ENCODE data around the gene CYP4A22.
"Not testable (repeated sequence)": the region's sequence is repeated elsewhere in the genome, so short reads cannot be mapped to it uniquely, and the experiment has no call there.

CYP4A22 gene

GRCh38 chr1:47137198-47137597 lies at the start of gene CYP4A22:
Gene CYP4A22, plus strand, starts transcription at chr1:47137441. Its CDS starts 45 bp downstream, at chr1:47137486.
- DNase-seq = no peak

- DNase-seq = peak; percentile 48
Measured at GRCh38 chr1:47089356-47089755, 47.9 kb upstream of the CYP4A22 start.

DNA sequence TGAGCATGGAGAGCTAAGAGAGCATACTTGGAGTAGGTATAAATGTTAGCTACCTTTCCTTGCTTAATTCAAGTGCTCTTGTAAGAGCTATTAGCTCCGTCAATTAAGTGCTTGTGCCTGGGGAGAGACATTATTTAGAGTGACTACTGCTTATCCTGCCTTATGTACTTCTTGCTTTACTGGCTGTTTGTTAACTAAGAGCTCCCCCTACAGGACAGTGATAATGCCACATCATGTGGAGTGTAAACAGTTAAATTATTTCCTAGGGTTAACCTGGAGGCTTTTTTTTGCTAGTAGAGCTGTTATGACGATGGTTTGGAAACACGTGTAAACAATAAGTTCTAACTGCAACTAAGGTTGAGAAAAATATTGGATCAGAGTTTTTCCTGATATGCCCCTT lies 45.8 kb upstream of the CYP4A22 start:
- DNase-seq = not testable (repeated sequence)

DNA sequence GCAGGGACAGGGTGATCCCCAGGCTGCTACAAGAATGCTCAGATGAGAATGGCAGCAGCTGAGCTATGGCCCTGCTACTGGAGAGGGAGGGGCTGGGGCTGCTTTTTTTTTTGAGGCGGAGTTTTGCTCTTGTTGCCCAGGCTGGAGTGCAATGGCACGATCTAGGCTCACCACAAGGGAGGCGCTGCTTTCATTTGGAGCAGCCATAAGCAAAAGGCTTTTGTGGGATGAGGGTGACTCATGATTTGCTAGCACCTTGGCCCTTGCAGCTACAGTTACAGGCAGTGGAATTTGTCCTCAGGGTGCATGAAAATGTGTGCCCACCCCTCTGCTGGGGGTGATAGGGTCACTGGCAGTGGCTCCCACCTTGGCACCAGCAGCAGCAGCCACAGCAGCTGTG lies 32.4 kb upstream of the CYP4A22 start:
- DNase-seq = no peak

- no peak for DNase-seq
Measured at GRCh38 chr1:47106792-47107191, 30.4 kb upstream of the CYP4A22 start.

DNA sequence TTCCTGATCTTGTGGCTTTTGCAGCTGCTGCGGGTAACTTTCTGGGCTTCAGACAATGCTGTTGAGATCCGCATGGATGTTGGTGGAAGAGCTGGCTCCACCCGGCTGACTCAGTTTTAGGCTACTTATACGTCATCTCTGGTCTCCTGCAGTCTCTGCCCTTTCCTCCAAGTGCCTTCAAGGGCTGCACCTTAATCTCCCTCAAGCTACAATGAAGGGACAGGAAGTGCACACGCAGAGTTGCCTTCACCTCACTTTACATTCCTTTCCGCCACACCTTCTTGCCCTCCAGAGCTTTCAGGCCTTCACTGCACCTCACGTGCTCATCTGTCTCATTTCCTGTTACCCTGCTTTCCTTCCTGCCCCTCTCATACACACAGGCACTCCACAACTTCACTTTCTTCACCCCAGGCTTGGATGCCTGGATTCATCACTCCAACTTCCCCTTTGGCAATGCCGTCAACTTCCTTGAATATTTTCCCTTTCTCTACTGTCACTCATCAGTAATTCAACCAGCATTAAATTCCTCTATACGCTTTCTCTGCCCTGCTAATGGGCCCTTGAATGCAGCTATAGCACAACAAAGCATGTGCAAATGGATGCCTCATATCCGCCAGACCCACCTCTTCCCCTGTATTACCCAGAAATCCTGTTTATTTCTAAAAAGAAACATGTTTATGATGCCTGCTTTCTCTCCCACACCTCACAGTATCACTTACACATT lies 29.2 kb upstream of the CYP4A22 start:
- DNase-seq = not testable (repeated sequence)

DNA sequence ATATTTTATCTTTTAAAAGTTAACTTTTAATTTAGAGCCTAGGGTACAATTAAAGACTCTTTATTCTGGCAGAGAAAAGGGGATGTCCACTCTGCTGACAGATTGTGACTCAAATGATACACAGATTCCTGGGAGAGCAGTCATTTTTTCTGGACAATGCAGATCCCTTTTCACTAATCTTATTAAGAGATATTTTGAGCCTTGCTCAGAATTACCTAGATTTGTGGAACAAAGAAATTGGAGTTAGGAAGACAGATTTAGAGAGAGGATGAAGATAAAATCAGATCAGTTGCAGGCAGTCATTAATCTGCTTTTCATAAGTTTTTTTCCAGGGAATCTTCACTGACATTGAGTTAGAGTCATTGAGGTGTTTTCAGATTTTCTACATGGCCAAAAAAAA lies 27.8 kb upstream of the CYP4A22 start:
- DNase-seq = not testable (repeated sequence)

DNA sequence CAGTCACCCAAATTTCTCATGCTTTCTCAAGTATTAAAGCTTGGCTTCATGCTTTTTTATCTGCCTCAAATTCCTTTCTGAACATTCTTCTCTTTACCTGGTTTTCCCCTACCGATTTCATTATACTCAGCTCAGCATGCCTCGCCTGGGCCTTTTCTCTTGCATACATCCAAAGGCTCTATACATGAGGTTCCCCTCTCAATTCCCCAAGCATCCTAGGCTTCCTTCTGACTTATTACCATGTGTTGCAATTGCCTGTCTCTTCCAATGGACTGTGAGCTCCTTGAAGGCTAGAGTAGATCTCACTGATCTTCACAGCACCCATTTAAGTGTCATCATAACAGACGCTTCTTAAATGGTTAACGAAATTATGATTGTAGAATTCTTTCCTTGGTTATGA lies 24.1 kb upstream of the CYP4A22 start:
- no peak for DNase-seq

DNA sequence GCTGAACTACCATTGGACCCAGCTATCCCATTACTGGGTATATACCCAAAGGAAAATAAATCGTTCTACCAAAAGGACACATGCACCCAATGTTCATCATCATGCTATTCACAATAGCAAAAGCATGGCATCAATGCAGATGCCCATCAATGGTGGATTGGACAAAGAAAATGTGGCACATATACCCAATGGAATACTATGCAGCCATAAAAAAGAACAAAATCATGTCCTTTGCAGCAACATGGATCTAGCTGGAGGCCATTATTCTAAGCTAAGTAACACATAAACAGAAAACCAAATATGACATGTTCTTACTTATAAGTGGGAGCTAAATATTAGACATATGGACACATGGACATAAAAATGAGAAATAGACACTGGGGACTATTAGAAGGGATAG lies 16.2 kb upstream of the CYP4A22 start:
- not testable (repeated sequence) for DNase-seq

GRCh38 chr1:47124834-47125233 lies 12.4 kb upstream of the CYP4A22 start:
- not testable (repeated sequence) for DNase-seq

DNA sequence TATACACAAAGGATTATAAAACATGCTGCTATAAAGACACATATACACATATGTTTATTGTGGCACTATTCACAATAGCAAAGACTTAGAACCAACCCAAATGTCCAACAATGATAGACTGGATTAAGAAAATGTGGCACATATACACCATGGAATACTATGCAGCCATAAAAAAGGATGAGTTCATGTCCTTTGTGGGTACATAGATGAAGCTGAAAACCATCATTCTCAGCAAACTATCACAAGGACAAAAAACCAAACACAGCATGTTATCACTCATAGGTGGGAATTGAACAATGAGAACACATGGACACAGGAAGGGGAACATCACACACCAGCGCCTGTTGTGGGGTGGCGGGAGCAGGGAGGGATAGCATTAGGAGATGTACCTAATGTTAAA lies 10.2 kb upstream of the CYP4A22 start:
- not testable (repeated sequence) for DNase-seq

DNA sequence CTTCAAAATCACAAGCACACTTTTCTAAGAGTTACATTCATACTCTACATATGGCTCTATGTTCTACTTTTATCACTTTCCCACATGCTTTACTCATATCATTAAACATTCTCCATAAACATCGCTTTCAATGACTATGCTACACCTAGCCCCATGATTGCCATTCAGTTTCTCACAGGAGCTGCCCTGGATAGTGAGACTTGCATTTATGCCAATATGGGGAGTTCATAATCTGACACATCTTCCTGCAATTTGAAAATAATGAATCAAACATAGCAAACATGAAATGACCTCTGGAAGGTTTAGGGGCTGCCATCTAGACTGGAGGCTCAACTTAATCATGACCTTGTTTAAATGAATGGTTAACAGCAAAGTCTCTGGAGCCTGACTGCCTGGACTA lies 9.0 kb upstream of the CYP4A22 start:
- no peak for DNase-seq

- not testable (repeated sequence) for DNase-seq
Measured at GRCh38 chr1:47128854-47129253, 8.4 kb upstream of the CYP4A22 start.

DNA sequence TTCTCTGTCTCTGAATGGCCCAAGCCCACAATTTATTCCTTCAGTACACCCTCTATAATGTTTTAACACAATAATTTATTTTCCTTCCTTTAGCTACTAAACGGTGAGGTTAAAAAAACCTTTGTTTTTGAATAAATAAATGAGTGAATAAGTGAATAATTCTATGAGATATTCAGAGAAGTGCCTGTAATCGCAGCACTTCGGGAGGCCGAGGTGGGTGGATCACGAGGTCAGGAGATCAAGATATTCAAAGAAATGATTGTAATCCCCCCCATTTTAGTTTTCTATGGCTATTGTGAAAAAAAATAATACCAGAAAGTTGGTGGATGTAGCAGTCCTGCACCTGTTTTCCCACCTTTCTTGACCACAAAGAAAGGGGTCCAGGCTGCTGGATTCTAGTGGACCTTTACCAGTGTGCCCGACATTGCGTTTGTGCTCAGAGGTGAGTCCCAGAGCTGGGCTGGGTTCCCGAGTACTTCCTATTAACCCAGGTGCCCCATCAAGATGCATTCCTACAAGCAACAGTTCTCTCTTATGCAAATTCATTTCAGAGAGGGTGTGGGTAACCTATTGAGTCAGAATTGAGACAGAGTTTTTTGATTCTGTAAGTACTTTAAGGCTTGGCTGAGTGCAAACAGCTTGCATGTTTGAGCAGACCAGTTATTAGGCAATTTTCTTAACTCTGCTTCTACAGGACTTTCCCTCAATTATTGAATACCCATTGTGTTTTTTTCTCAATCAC lies 7.6 kb upstream of the CYP4A22 start:
- DNase-seq = not testable (repeated sequence)

GRCh38 chr1:47132665-47133064 lies 4.6 kb upstream of the CYP4A22 start:
- DNase-seq = not testable (repeated sequence)

- DNase-seq = no peak
Measured at GRCh38 chr1:47137925-47138615, 829 bp downstream of the CYP4A22 start.

DNA sequence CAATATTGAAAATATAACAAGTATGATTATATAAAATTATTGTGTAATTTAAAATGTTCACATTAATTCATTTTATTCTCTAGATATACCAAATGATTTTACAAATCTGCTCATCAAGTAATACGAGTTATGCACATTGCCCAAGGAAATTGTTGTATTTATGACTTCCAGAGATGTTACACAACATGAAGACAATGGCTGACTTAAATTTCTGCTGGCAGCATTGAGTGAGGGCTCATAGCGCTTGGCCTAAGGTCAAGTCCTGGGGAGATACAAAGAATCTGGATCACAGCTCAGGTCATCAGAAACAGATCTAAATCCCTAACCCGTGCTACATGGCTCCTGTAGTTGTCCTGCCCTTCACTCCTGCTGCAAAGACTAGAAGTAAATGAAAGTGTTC lies 3.1 kb downstream of the CYP4A22 start:
- DNase-seq = not testable (repeated sequence)

DNA sequence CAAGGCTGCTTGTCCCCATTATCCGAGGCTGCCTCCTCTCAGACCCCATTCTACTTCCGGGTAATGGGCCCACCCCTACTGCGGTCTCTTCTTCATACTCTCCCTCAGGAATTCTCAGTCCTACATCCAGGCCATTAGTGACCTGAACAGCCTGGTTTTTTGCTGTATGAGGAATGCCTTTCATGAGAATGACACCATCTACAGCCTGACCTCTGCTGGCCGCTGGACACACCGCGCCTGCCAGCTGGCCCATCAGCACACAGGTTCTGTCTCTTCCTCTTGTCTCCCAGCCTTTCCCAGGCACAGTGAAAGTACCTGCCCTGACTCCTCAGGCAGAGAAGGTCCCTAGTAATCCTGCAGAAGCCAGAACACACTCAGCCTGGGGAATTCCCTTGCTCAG lies 6.4 kb downstream of the CYP4A22 start:
- DNase-seq = not testable (repeated sequence)

DNA sequence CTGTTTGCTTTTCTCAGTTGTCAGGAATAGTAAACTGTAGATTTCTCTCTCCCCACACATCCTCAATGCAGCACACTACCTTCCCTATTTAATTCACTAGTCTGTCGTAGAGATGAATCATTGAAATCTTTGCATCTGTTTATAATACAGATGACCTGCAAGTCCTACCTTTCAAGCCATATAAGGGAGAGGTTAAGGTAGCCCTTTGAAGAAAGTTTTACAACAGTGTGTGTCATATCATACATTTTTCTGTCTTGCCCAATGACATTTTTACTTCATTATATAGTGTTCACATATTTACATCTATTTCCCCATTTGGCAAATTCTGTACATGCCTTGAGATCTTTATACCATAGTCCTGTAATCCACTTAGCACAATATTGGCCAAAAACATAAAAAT lies 9.3 kb downstream of the CYP4A22 start:
- DNase-seq = not testable (repeated sequence)

DNA sequence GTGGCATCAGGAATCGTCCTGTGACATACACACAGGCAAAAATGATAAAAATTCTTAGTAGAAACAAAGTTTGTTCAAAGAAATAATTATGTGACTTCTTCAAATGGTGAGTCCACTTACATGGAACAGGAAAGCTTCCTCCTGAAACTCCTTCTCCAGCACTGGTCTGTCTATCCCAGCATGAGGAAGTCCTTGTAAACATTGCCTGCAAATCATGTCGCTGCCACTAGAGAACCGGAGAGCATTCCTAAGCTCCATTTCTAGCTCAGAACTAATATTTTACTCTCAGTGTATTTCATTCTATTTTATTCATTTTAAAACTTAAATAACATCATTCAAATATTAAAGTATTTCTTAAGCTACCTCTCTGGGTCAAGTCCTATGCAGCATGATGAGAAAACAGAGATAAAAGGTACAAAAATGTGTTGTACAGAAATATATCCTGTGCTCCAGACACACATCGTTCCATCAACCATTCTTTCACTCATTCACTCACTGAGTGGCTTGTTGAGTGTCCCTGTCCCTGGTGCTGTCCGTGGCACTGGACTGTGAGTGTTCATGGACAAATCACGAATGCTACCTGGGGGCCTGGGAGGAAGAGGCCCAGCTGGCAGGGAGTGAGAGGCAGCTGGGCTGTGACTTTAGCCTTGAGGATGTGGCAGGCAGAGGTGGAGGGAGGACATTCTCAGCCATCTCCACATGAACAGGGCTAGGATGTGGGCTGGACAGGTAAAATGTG lies 10.0 kb downstream of the CYP4A22 start:
- no peak for DNase-seq

- not testable (repeated sequence) for DNase-seq
Measured at GRCh38 chr1:47149162-47149561, 11.9 kb downstream of the CYP4A22 start.

DNA sequence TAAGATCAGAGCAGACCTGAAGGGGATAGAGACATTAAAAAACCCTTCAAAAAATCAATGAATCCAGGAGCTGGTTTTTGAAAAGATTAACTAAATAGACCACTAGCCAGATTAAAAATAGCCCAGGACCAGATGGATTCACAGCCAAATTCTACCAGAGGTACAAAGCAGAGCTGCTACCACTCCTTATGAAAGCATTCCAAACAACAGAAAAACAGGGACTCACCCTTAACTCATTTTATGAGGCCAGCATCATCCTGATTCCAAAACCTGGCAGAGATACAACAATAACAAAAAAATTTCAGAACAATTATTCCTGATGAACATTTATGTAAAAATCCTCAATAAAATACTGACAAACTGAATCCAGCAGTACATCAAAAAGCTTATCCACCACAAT lies 19.2 kb downstream of the CYP4A22 start:
- not testable (repeated sequence) for DNase-seq

GRCh38 chr1:47157957-47158356 lies 20.7 kb downstream of the CYP4A22 start:
- not testable (repeated sequence) for DNase-seq

All from activated CD4-positive, alpha-beta T cell treated with anti-CD3 and anti-CD28 coated beads, Interleukin-10, Interleukin-2, amounts not matched to agents 100 ng/mL and 50 ng/mL, durations not matched to agents 16 hours and 8 hours (primary cell).